ENCODE data around the gene CHKA.
A peak's percentile ranks its signal among the peaks of the same experiment; 100 is the strongest.

CHKA gene

DNA sequence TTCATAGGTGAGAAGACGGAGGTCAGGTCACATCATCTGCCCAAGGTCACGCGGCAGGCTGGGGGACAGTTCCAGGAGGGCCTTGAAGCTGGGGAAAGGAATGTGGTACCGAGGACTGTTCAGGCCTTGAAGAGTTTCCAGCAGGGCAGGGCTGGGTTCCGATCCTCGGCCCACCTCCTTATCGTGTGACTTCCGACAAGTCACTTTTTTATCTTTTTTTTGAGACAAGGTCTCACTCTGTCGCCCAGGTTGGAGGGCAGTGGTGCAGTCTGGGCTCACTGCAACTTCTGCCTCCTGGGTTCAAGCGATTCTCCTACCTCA is 90.1 kb downstream of the CHKA start:
- no peak for DNase-seq (ENCODE audit: low spot score)

GRCh38 chr11:68030318-68031143 is 90.7 kb downstream of the CHKA start, which contains the start of gene NDUFS8:
NDUFS8 (plus strand) TSS chr11:68030681; CDS start chr11:68032152, 1,471 bp downstream.
- DNase-seq (ENCODE audit: low spot score) = peak; percentile 97

DNA sequence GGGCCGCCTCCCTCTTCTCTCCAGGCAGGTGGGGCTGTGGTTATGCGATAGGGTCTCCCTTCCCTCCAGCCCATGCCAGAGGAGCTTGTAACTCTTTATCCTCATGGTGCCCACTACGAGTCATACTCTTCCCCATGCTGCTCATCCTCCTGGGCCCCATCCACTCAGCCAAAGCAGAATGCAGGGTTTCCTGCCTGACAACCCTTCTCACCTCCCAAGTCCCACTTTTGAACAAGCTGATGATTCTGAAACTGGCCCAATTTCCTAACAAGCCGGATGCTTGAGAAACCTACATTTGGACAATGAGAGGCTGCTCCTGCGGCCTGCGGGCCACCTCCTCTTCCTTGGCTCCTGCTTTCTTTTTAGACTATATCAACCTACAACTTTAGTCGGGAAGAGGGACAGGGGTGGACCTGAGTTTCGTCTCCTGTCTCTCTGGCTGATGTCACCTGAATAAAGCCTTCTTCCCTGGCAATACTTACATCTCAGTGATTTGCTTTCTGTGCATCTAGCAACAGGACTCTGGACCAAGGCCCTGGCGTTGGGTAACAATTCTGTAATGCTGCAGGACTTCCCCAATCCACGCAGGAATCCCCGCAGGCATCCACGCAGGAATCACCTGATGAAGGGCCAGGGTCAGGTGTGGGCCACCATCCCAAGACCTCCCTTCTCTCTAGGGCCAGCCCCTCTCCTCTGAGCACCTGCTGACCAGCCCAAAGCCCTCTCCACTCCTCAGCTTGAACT is 92.2 kb downstream of the CHKA start:
- DNase-seq (ENCODE audit: low spot score) = no peak

DNA sequence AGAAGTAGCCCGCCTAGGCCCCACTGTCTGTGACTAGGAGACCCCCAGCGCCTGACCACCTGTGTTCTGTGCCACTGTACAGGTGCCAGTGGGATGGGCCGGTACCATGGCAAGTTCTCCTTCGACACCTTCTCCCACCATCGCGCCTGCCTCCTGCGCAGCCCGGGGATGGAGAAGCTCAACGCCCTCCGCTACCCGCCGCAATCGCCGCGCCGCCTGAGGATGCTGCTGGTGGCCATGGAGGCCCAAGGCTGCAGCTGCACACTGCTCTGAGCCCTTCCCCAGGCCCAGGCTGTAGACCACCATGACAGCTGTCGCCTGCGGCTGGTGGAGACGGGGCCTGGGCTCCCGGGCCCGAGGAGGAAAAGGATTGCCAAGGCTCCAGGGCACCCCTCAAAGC is 93.5 kb downstream of the CHKA start:
- no peak for DNase-seq (ENCODE audit: low spot score)

- DNase-seq (ENCODE audit: low spot score) = no peak
These were observed 94.6 kb downstream of the CHKA start for GRCh38 chr11:68026391-68027105.

GRCh38 chr11:68025047-68025446 is 96.1 kb downstream of the CHKA start:
- DNase-seq (ENCODE audit: low spot score) = no peak

- no peak for DNase-seq (ENCODE audit: low spot score)
These were observed 96.7 kb downstream of the CHKA start for GRCh38 chr11:68024508-68024907.

DNA sequence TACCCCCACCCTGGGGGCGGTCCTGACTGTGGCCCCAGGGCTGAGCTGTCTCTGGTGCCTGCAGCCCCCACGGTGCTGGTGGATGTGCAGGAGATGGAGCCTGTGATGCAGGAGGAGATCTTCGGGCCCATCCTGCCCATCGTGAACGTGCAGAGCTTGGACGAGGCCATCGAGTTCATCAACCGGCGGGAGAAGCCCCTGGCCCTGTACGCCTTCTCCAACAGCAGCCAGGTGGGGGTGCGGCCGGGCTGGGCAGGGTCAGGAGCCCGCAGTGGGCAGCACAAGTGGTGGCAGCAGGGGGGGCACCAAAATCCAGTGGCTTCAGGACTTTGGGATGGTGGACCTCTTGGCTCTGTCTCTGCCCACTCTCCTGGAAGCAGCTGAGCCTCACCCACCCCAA is 98.7 kb downstream of the CHKA start:
- no peak for DNase-seq (ENCODE audit: low spot score)

GRCh38 chr11:68021167-68021787 is 99.9 kb downstream of the CHKA start:
- DNase-seq (ENCODE audit: low spot score) = no peak

DNA sequence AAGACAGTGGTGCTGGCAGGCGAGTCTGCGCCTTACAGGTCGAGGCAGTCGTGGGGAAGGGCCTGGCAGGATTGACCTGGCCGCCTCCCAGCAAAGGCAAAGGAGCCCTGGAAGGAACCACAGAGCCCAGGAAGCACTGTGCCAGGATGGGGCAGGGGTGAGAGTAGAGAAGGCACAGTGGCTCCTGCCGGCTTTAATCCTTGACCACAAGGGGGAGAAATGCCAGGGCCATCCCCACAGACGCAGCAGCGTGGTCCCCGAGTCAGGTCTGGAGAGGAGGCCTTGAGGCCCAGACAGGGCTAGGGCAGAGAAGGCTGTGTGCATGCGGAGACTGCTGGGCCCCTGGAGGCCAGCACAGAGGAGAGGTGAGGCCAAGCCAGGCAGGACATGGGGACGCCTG is 100.6 kb downstream of the CHKA start:
- no peak for DNase-seq (ENCODE audit: low spot score)

DNA sequence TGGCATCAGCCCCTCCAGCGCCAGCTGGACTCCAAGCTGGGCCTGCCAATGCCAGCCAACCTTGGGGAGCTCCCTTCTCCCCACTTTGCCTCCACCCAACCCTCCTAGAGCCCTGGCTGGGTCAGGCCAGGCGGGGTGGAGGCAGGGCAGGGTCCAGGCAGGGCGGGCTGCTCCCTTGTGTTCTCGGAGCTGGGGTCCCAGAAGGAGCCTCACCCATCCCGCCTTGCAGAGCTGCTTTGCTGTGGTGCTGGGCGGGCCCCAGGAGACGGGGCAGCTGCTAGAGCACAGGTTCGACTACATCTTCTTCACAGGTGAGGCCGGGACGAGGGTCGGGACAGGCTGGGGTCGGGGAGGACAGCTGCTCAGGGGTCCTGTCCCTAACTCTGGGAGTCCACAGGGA is 101.7 kb downstream of the CHKA start:
- DNase-seq (ENCODE audit: low spot score) = no peak

- DNase-seq (ENCODE audit: low spot score) = no peak
These were observed 102.4 kb downstream of the CHKA start for GRCh38 chr11:68018730-68019190.

- no peak for DNase-seq (ENCODE audit: low spot score)
These were observed 103.0 kb downstream of the CHKA start for GRCh38 chr11:68017980-68018729.

DNA sequence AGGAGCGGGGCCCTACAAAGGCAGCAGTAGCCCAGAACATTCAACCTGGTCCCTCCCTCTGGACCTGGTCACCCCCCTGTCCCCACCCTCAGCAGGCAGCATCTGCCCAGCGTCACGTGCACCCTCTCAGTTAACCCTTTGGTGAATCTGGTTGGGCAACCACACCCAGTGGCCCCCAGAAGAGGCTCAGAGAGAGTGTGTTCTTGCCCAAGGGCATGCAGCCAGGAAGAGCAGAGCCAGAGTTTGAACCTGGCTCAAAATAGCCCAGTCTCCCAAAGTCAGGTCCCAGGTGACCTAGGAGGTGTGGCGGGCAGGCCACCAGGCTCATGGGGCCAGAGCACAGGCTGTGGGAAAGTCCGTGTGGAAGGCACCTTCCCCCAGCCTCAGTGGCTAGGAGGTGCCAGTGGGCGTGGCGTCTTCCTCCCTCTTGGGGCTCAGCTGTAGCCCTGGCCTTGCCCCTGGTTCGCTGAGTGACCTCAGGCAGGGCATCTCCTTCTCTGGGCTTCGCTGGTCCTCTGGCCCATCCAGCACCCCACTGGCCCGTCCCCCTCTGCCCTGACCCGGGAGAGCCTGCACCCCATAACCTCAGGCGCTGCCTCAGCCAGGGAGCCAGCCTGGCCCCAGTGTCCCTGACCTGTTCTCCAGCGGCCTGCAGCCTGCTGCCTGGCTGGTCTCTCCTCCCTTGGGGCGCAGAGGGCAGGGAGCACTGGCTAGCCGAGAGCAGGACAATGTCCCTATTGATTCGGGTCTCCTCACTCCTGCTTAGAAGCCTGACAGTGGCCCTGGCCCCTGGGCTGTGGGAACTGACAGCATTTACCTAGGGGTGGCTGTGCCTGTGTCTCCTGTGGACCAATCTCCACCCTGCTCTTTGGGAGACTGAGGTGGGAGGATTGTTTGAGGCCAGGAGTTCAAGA is 104.0 kb downstream of the CHKA start:
- DNase-seq (ENCODE audit: low spot score) = no peak

- DNase-seq (ENCODE audit: low spot score) = no peak
These were observed 104.9 kb downstream of the CHKA start for GRCh38 chr11:68016161-68016903.

DNA sequence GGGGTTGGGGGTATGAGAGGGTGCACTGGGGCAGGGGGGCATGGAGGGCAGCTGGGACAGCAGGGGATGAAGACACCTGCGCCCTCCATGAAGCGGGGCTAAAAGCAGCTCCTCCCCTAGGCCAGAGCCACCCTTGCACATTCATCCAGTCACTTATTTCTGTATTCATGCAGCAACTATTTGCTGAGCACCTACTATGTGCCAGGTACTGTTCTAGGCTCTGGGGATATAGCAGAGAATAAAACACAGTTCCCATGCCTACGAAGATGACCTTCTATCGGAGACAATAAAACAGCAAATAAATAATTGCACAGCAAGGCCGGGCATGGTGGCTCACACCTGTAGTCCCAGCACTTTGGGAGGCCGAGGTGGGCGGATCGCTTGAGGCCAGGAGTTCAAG is 105.7 kb downstream of the CHKA start:
- no peak for DNase-seq (ENCODE audit: low spot score)

DNA sequence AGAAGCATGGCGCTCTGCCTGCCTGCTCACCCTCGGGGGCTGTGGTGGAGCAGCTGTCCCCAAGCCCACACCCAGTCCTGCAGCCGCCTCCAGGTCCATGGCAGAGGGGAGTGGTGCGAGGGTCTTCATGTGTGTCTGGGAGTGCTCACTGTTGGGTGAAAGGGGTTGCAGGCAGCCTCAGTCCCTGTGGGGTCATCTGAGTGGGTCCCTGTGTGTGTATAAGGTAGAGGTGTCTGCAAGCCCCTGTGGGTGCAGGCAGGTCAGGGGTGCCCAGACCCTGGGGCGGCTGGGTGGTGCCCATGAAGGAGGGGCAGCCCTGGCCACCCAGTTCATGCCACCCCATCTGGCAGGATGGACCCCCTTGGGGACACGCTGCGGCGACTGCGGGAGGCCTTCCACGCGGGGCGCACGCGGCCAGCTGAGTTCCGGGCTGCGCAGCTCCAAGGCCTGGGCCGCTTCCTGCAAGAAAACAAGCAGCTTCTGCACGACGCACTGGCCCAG is 106.2 kb downstream of the CHKA start:
- no peak for DNase-seq (ENCODE audit: low spot score)

- DNase-seq (ENCODE audit: low spot score) = no peak
These were observed 106.8 kb downstream of the CHKA start for GRCh38 chr11:68014157-68014946.

Measured in D341Med (cell line).